GM13976 (cell line): ENCODE measurements around the gene LRP3.
"Not testable (repeated sequence)": the region's sequence is repeated elsewhere in the genome, so short reads cannot be mapped to it uniquely, and the experiment has no call there.

ENCODE experiments used
- DNase-seq: peaks from one replicate; pipeline ENCODE4 v3.0.0; 2012; ENCODE audit warnings: low spot score
- in situ Hi-C: fragments of 300-500 bp; cut with MboI; formaldehyde crosslinking; loops from one replicate; pipeline ENCODE4 v1.12.0; 2022; ENCODE audit warnings: low sequenced_read_pairs, mixed read lengths, inconsistent platforms; ENCODE audit not compliant: unreplicated experiment
- TF ChIP-seq, protein P1 (sequence below): IDR thresholded peaks from 2 replicates; pipeline ENCODE4 v1.5.1; 2012; ENCODE audit warnings: borderline replicate concordance, mild to moderate bottlenecking; ENCODE audit not compliant: insufficient read depth; ENCODE audit errors: extremely low read depth, missing control alignments, control extremely low read depth

Gene LRP3

DNA sequence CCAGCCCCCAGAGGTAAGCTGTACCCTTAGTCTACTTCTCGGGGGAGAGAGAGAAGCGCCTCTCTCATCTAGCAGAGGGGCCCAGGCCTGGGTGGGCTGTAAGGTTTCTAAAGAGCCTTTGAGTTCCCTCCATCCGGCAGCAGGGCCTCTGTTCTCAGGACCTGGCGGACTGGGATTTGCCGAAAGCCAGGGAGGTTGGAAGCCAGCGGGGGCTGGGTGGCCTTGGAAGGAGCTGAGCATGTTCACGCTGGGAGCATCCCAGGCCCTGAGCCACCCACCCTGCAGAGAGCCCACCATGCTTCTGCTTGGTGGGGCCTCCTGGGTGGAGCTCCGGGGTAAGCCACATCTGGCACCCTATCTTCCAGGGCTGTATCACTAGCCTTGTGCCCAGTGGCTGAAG lies 23.8 kb downstream of the LRP3 start:
- no peak for DNase-seq
- in situ Hi-C loops = no loop called here
- TF ChIP-seq, protein P1, sequence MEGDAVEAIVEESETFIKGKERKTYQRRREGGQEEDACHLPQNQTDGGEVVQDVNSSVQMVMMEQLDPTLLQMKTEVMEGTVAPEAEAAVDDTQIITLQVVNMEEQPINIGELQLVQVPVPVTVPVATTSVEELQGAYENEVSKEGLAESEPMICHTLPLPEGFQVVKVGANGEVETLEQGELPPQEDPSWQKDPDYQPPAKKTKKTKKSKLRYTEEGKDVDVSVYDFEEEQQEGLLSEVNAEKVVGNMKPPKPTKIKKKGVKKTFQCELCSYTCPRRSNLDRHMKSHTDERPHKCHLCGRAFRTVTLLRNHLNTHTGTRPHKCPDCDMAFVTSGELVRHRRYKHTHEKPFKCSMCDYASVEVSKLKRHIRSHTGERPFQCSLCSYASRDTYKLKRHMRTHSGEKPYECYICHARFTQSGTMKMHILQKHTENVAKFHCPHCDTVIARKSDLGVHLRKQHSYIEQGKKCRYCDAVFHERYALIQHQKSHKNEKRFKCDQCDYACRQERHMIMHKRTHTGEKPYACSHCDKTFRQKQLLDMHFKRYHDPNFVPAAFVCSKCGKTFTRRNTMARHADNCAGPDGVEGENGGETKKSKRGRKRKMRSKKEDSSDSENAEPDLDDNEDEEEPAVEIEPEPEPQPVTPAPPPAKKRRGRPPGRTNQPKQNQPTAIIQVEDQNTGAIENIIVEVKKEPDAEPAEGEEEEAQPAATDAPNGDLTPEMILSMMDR = no peak

DNA sequence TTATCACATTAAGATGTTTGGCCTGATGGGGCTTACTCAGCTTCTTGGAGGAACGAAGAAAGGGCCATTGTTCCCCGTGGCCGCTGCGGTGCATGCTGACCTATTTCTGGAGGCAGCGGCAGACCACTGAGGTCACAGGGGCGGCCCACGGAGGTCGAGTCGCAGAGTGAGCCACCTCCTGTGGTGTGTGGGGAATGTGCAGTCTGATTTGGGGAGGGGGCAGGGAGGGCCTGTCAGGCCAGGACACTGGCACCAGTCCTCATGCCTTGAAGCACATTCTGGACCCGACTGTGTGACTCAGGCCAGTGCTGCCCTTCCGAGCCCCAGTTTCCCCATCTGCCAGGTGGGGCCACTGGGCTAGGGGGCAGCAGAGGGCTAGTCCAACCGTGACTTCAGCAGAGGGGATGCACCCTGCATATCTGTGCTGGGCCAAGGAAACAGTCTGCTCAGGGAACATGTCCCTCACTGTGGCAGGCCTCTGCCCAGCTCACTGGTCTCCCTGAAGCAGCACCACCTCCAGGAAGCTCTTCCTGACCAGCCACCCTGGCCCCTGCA lies 25.2 kb downstream of the LRP3 start:
- TF ChIP-seq, protein P1 = no peak
- no peak for DNase-seq
- in situ Hi-C loops = no loop called here

DNA sequence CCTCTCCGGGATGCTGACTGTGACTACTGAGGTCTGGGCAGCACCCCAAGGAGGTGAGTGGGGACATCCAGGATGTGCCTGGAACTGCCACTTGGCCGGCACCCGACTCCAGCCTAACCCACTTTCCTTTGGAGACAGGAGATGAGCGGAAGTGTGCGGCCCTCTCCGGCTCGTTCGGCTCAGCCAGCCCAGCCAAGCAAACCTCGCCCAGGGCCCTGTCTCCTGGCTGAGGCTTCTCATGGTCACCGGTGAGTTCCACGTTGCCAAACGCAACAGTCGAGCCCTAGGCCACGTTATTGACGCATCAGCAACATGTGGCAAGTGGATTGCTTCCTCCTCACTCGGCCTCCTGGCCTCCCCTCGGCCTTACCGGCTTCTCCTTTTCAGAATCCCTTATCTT lies 26.0 kb downstream of the LRP3 start:
- DNase-seq = no peak
- in situ Hi-C loops = no loop called here
- TF ChIP-seq, protein P1 = no peak

DNA sequence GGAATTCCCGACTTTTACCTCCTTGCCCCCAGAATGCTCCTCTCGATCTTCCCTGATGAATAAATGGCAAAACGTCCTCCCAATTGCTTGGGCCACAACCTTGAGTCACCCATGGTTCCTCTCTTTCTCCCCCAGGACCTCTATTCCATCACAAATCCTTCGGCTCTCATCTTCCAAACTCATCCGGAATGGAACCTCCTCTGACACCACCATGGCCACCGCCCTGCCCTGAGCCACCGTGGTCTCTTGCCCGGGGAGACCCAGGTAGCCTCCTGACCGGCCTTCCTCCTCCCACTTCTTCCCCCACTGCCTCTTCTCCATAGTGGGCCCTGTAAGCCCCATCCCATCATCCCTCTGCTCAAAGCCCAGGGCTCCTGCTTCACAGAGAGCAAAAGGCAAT lies 26.6 kb downstream of the LRP3 start:
- no peak for DNase-seq
- in situ Hi-C loops = no loop called here

DNA sequence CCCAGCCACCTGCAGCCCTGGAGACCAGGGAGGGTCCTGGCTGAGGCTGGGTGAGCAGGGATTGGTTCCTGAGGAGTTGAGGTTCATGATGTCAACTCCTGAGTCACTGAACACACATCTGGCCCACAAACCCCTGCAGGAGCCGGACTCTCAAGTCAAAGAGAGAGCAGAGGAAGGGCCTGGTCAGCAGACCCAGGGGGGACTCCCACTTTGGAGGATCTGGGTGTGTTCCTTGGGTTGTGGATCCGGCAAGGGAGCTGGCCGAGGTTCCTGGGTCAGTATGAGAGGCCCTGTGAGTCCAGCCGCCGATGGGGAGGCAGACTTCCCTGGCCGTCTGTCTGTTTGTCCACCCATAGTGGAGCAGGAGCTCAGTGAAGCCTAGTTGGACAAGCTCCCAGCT lies 27.5 kb downstream of the LRP3 start:
- in situ Hi-C loops = no loop called here
- TF ChIP-seq, protein P1 = no peak
- DNase-seq = no peak

More for the DNA sequence above, 26.6 kb downstream of the LRP3 start:
- TF ChIP-seq, protein P1 = no peak

DNA sequence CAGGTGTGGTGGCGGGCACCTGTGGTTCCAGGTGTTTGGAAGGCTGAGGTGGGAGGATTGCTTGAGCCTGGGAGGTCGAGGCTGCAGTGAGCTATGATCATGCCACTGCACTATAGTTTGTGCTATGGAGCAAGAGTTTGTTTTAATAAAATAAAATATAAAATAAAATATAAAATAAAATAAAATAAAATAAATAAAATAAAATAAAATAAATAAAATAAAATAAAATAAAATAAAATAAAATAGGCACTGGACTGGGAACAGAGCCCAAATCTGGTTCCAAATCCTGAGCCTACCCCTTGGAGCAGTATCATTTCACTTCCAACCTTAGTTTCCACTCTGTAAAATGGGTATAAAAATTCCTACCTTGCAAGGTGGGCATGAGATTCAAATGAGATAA lies 28.1 kb downstream of the LRP3 start:
- DNase-seq, in situ Hi-C loops: not testable (repeated sequence)

DNA sequence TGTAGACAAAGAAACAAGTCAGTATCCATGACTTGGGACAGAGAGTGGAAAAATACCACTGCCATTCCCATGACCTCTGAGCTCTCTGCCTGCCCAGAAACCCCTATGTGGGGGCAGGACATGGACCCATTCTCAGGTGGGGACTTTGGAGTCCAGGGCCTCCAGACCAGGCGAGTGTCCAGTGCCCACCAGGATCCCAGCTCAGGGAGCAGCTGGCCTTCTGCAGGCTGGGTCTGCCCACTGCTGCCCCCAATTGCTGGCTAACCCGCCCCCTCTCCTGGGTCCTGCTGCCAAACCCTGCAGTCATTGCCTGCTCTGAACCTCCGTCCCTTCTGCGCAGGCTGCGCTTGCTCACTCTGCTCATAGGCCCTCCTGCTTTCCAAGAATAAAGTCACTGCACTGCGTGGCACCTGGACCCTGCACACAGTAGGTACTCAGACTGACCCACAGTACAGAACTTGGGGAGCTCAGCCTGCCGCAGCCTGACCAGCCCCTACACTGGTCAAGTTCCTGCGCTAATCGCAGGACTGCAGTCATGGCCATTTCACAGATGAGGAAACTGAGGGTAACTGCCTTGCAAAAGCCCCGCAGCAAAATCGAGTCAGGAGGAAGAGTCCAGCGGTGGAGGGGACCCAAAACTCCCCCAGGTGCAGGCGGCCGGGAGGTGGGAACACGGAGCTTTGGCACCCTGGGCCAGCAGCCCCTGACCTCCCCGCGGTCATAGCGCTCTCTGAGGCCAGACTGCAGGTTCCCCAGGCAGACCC lies 30.7 kb downstream of the LRP3 start:
- no peak for DNase-seq
- in situ Hi-C loops = loop anchor here (25.0 kb wide), 1 partner anchor 537 kb away; no protein-coding TSS in a partner anchor
- TF ChIP-seq, protein P1 = no peak
